ENCODE measurements around the gene ADH1B. TPM values are rescaled to one million over a fixed set of nuclear protein-coding genes. Genes with fewer than 3 reads are reported as not detected.

ADH1B gene
- total RNA-seq, 1 experiment from 2014 or later, result 1.8 TPM

DNA sequence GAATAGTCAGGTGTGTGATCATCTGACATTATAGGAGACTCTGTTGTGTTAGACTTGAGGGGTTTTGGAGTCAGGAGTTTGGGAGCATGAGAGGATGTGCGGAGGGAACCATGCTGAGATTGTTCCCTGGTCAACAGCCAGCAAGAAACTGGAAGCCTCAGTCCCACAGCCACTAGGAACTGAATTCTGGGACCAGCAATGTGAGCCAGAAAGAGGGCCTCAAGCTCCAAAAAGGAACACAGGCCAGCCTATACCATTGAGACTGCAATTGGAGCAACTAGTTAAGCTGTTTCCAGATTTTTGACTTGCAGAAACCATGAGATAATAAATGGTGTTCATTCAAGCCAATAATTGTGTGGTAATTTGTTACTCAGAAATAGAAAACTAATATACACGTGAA, 8.7 kb upstream of the ADH1B start:
- H3K27ac ChIP-seq (ENCODE audit: low read depth, low read length), result no peak overlapping the region
- H3K9me2 ChIP-seq (ENCODE audit: insufficient read depth), result no peaks in the 10 kb centered on the region
- ChIA-PET CTCF (no interaction called here), RAD21 (ENCODE audit: low non-redundant PET in 1 of 2, low total read pairs in 2 of 2, uncharacterized antibody in 2 of 2, unreplicated experiment in 2 of 2) (no interaction called here), POLR2A (no interaction called here)
- intact Hi-C loops (cut with micrococcal nuclease), result no loop called here
- no peaks in the 10 kb centered on the region for H3K36me3 ChIP-seq (ENCODE audit: control insufficient read depth in 1 of 2, insufficient read depth in 2 of 2, low read length in 2 of 2)
- no peak overlapping the region for H3K9ac ChIP-seq (ENCODE audit: low read length)
- H3K4me2 ChIP-seq (ENCODE audit: low read length), result no peak overlapping the region
- ATAC-seq (no peak), DNase-seq (ENCODE audit: low read depth, low spot score) (no peak)
- H4K20me1 ChIP-seq (ENCODE audit: insufficient read depth), result no peaks in the 10 kb centered on the region; the same call in 1 of the 2 replicates
- no peaks in the 10 kb centered on the region for H3K27me3 ChIP-seq (ENCODE audit: insufficient read depth, low read length)
- no peaks in the 10 kb centered on the region for H3K4me1 ChIP-seq (ENCODE audit: control insufficient read depth in 1 of 2, insufficient read depth in 2 of 2, low read length in 2 of 2)
- no peaks in the 10 kb centered on the region for H3K9me3 ChIP-seq (ENCODE audit: control insufficient read depth in 1 of 2, insufficient read depth in 1 of 2, low read depth in 1 of 2, low read length in 2 of 2)
- no TSS peak for BruUV-seq (replicated peaks)
- no peak overlapping the region for H2AFZ ChIP-seq (ENCODE audit: low read depth, low read length, poor library complexity, severe bottlenecking)
- no peak overlapping the region for H3K4me3 ChIP-seq (replicated peaks in 1 of 2; ENCODE audit: low read depth in 1 of 2, low read length in 2 of 2)
- TF ChIP-seq TCF7L2 (IDR thresholded peaks at IDR 0.05; ENCODE audit: borderline replicate concordance, extremely low read depth, insufficient read depth, insufficient read length) (no peak), POLR2A (IDR thresholded peaks at IDR 0.05; ENCODE audit: borderline replicate concordance, extremely low read depth, insufficient read depth, insufficient read length) (no peak), FOSL1 (IDR thresholded peaks at IDR 0.05; ENCODE audit: low read depth) (no peak), RAD21 (IDR thresholded peaks at IDR 0.05; ENCODE audit: low read depth) (no peak), EZH2phosphoT487 (IDR thresholded peaks at IDR 0.05; ENCODE audit: borderline replicate concordance) (no peak), ZFX (IDR thresholded peaks at IDR 0.05) (no peak), JUND (IDR thresholded peaks at IDR 0.05) (no peak), SIN3A (IDR thresholded peaks at IDR 0.05; ENCODE audit: low read depth) (no peak)
- no peaks in the 10 kb centered on the region for H3K79me2 ChIP-seq (ENCODE audit: insufficient read depth, low read length)

DNA sequence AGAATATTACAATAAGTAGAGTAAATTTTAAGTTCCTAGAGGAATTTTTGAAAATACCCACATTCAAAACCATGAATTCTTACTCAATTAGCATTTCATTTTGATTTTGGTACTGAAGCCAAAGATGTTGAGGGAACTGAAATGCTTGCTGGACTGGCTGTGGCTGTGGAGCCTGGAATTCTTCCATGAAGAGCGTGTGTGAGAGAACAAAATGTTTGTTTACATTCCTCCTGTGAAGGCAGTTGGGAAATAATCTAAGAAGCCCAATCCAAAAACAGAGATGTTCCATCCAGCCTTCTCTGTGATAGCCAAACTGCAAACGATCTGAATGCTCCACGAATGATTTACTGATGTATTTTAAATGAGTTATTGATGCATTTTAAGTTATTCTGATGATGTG, 3.8 kb upstream of the ADH1B start:
- DNase-seq (ENCODE audit: low read depth, low spot score) (no peak), ATAC-seq (no peak)
- H3K9me2 ChIP-seq (ENCODE audit: insufficient read depth), result no peaks in the 10 kb centered on the region
- H3K27me3 ChIP-seq (ENCODE audit: insufficient read depth, low read length), result no peaks in the 10 kb centered on the region
- H4K20me1 ChIP-seq (ENCODE audit: insufficient read depth), result no peaks in the 10 kb centered on the region
- POLR2A ChIA-PET, result no interaction called here
- H3K9ac ChIP-seq (ENCODE audit: low read length), result no peak overlapping the region
- RAD21 ChIA-PET (ENCODE audit: low non-redundant PET in 1 of 2, low total read pairs in 2 of 2, uncharacterized antibody in 2 of 2, unreplicated experiment in 2 of 2), result no interaction called here
- H2AFZ ChIP-seq (ENCODE audit: low read depth, low read length, poor library complexity, severe bottlenecking), result no peak overlapping the region
- no peak overlapping the region for H3K4me2 ChIP-seq (ENCODE audit: low read length)
- H3K36me3 ChIP-seq (ENCODE audit: control insufficient read depth in 1 of 2, insufficient read depth in 2 of 2, low read length in 2 of 2), result no peaks in the 10 kb centered on the region
- H3K4me3 ChIP-seq (replicated peaks in 1 of 2; ENCODE audit: low read depth in 1 of 2, low read length in 2 of 2), result no peak overlapping the region
- intact Hi-C loops (cut with micrococcal nuclease), result no loop called here
- CTCF ChIA-PET, result no interaction called here
- no peaks in the 10 kb centered on the region for H3K4me1 ChIP-seq (ENCODE audit: control insufficient read depth in 1 of 2, insufficient read depth in 2 of 2, low read length in 2 of 2)
- H3K27ac ChIP-seq (ENCODE audit: low read depth, low read length), result no peak overlapping the region
- H3K9me3 ChIP-seq (ENCODE audit: control insufficient read depth in 1 of 2, insufficient read depth in 1 of 2, low read depth in 1 of 2, low read length in 2 of 2), result no peaks in the 10 kb centered on the region
- BruUV-seq (replicated peaks), result no TSS peak
- no peaks in the 10 kb centered on the region for H3K79me2 ChIP-seq (ENCODE audit: insufficient read depth, low read length)
- TF ChIP-seq POLR2A (IDR thresholded peaks at IDR 0.05; ENCODE audit: borderline replicate concordance, extremely low read depth, insufficient read depth, insufficient read length) (no peak), SRF (IDR thresholded peaks at IDR 0.05; ENCODE audit: low read depth) (no peak), TCF7L2 (IDR thresholded peaks at IDR 0.05; ENCODE audit: borderline replicate concordance, extremely low read depth, insufficient read depth, insufficient read length) (no peak), ZNF274 (IDR thresholded peaks at IDR 0.05; ENCODE audit: low read depth, low read length) (no peak), CEBPB (IDR thresholded peaks at IDR 0.05; ENCODE audit: low read depth) (no peak), SP1 (IDR thresholded peaks at IDR 0.05; ENCODE audit: low read depth) (no peak), RAD21 (IDR thresholded peaks at IDR 0.05; ENCODE audit: low read depth) (no peak), YY1 (IDR thresholded peaks at IDR 0.05; ENCODE audit: extremely low read depth, insufficient replicate concordance, low read depth, low read length) (no peak), POLR2AphosphoS5 (IDR thresholded peaks at IDR 0.05; ENCODE audit: low read depth, low read length) (no peak), EZH2 (IDR thresholded peaks at IDR 0.05) (no peak)
- TF ChIP-seq, protein P1, sequence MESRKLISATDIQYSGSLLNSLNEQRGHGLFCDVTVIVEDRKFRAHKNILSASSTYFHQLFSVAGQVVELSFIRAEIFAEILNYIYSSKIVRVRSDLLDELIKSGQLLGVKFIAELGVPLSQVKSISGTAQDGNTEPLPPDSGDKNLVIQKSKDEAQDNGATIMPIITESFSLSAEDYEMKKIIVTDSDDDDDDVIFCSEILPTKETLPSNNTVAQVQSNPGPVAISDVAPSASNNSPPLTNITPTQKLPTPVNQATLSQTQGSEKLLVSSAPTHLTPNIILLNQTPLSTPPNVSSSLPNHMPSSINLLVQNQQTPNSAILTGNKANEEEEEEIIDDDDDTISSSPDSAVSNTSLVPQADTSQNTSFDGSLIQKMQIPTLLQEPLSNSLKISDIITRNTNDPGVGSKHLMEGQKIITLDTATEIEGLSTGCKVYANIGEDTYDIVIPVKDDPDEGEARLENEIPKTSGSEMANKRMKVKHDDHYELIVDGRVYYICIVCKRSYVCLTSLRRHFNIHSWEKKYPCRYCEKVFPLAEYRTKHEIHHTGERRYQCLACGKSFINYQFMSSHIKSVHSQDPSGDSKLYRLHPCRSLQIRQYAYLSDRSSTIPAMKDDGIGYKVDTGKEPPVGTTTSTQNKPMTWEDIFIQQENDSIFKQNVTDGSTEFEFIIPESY (IDR thresholded peaks at IDR 0.05; ENCODE audit: extremely low read depth, insufficient replicate concordance, low read length), result no peak
- TF ChIP-seq, protein P2, sequence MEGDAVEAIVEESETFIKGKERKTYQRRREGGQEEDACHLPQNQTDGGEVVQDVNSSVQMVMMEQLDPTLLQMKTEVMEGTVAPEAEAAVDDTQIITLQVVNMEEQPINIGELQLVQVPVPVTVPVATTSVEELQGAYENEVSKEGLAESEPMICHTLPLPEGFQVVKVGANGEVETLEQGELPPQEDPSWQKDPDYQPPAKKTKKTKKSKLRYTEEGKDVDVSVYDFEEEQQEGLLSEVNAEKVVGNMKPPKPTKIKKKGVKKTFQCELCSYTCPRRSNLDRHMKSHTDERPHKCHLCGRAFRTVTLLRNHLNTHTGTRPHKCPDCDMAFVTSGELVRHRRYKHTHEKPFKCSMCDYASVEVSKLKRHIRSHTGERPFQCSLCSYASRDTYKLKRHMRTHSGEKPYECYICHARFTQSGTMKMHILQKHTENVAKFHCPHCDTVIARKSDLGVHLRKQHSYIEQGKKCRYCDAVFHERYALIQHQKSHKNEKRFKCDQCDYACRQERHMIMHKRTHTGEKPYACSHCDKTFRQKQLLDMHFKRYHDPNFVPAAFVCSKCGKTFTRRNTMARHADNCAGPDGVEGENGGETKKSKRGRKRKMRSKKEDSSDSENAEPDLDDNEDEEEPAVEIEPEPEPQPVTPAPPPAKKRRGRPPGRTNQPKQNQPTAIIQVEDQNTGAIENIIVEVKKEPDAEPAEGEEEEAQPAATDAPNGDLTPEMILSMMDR (IDR thresholded peaks at IDR 0.05 in 2 of 3, conservative IDR thresholded peaks at IDR 0.05 in 1 of 3; ENCODE audit: borderline replicate concordance in 1 of 3, insufficient read depth in 1 of 3, low read depth in 2 of 3, low read length in 2 of 3), result no peak
- TF ChIP-seq, protein P3, sequence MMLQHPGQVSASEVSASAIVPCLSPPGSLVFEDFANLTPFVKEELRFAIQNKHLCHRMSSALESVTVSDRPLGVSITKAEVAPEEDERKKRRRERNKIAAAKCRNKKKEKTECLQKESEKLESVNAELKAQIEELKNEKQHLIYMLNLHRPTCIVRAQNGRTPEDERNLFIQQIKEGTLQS (IDR thresholded peaks at IDR 0.05), result no peak

Data from HCT116 (cell line).